Ascending aorta (tissue), 2 donors: Measurements from ENCODE around the gene LTA4H. TPM values are rescaled to one million over a fixed set of nuclear protein-coding genes. Genes with fewer than 3 reads are reported as not detected.

Experiments used
- DNase-seq, 2 donors: peaks; one replicate each; pipeline ENCODE4 v3.0.0-alpha.2; 2019; ENCODE audit warnings: low spot score in 2 of 2
- H3K27ac ChIP-seq, 2 donors: fragments of 200-600 bp; sonication (generic); one replicate each; pipeline ENCODE4 v1.5.1; 2016 to 2017; ENCODE audit warnings: mild to moderate bottlenecking in 1 of 2
- H3K27me3 ChIP-seq: fragments of 200-600 bp; sonication (generic); one replicate; pipeline ENCODE4 v1.5.1; 2017
- H3K36me3 ChIP-seq, 2 donors: fragments of 200-600 bp; sonication (generic); one replicate each; pipeline ENCODE4 v1.5.1; 2016
- H3K4me1 ChIP-seq, 2 donors: fragments of 200-600 bp; sonication (generic); one replicate each; pipeline ENCODE4 v1.5.1; 2016 to 2017; ENCODE audit warnings: mild to moderate bottlenecking in 1 of 2
- H3K4me3 ChIP-seq, 2 donors: fragments of 200-600 bp; sonication (generic); one replicate each; pipeline ENCODE4 v1.5.1; 2016 to 2017; ENCODE audit warnings: mild to moderate bottlenecking in 1 of 2
- H3K9me3 ChIP-seq, 2 donors: fragments of 200-600 bp; sonication (generic); one replicate each; pipeline ENCODE4 v1.5.1; 2016
- intact Hi-C: fragments of 100-400 bp; cut with DNase I; formaldehyde crosslinking; loops from one replicate; pipeline ENCODE4 v1.15.1; 2023
- total RNA-seq: library from RNA; depleted of rRNA; stranded (reverse); fragments of >200 nt; gene quantifications from one replicate; pipeline ENCODE4 v1.1.0, GENCODE V29; 2016
- TF ChIP-seq, protein P1 (sequence below), 3 experiments: fragments of 200-600 bp in 2 of 3; fragments of 450-650 bp in 1 of 3; sonication (generic) in 2 of 3; IDR thresholded peaks; one replicate each; pipeline ENCODE4 v1.5.1; 2016 to 2019; ENCODE audit warnings: antibody characterized with exemption in 3 of 3, mild to moderate bottlenecking in 1 of 3, moderate library complexity in 1 of 3

LTA4H gene
- total RNA-seq, 1 donor from 2014 or later: 47.3 TPM

DNA sequence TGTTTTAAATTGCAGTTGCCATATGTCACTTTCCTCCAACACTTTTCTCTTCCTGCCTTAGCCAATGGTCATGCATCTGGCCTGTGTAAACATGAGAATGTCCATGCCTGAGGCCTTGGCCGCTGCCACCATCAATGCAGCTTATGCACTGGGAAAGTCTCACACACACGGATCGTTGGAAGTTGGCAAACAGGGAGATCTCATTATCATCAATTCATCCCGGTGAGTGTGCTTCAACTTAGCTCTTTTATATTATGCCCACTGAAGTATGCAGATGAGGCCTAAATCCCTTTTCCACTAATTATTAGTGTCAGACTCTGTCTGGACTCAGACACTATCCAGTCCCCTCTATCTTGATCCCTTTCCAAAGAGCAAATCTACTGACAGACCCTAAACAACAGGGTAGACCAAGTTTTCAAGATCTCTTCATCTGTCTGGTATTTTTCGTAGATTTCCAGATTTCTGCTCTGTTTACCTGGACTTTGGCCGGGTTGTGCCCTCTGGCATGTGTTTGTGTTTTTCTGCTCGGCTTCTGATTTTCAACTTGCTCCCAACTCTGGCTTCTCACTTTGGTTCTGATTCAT lies 69.0 kb downstream of the LTA4H start:
- H3K4me1 ChIP-seq: no peaks in the 10 kb centered on the region
- no peaks in the 10 kb centered on the region for H3K27me3 ChIP-seq
- intact Hi-C loops: no loop called here
- H3K27ac ChIP-seq: no peak overlapping the region
- H3K36me3 ChIP-seq: no peaks in the 10 kb centered on the region
- TF ChIP-seq, protein P1, sequence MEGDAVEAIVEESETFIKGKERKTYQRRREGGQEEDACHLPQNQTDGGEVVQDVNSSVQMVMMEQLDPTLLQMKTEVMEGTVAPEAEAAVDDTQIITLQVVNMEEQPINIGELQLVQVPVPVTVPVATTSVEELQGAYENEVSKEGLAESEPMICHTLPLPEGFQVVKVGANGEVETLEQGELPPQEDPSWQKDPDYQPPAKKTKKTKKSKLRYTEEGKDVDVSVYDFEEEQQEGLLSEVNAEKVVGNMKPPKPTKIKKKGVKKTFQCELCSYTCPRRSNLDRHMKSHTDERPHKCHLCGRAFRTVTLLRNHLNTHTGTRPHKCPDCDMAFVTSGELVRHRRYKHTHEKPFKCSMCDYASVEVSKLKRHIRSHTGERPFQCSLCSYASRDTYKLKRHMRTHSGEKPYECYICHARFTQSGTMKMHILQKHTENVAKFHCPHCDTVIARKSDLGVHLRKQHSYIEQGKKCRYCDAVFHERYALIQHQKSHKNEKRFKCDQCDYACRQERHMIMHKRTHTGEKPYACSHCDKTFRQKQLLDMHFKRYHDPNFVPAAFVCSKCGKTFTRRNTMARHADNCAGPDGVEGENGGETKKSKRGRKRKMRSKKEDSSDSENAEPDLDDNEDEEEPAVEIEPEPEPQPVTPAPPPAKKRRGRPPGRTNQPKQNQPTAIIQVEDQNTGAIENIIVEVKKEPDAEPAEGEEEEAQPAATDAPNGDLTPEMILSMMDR (IDR thresholded peaks at IDR 0.05): no peak
- DNase-seq: no peak
- no peak overlapping the region for H3K4me3 ChIP-seq
- no peaks in the 10 kb centered on the region for H3K9me3 ChIP-seq

DNA sequence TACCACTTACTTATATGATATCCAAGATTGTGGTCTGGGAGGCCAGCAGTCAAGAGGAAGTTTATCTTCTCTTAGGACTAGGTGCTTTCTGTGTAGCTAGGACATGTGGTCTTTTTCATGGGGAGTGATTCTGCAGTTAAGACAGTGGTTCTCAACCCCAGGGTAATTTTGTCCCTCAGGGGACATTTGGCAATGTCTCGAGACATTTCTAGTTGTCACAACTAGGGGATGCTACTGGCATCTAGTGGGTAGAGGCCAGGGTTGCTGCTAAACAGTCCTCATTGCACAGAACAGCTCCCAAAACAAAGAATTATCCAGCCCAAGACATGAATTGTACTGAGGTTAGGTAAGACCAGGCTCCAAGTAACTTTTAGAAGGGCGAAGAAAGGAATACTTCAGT lies 72.3 kb downstream of the LTA4H start:
- Histone ChIP-seq H3K27ac (no peak overlapping the region), H3K9me3 (no peaks in the 10 kb centered on the region), H3K4me3 (no peak overlapping the region), H3K4me1 (no peaks in the 10 kb centered on the region), H3K36me3 (no peaks in the 10 kb centered on the region), H3K27me3 (no peaks in the 10 kb centered on the region)
- TF ChIP-seq, protein P1 (IDR thresholded peaks at IDR 0.05): no peak
- intact Hi-C loops: no loop called here
- DNase-seq: no peak

DNA sequence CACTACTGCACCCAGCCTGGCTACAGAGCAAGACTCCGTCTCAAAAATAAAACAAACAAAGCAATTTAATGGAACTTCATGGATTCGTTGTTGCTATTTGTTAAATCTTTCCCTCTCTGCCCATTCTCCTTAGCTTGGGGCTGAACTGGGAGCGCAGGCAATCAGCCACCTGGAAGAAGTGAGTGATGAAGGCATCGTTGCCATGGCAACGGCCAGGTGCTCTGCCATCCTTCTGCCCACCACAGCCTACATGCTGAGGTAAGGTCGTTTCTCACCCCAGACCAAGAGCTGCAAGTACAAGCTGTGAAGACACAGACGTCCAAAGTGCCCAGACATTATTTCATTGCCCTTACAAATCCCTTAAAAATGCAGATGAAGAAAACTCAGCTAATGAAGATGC lies 73.2 kb downstream of the LTA4H start:
- no peak for DNase-seq
- TF ChIP-seq, protein P1 (IDR thresholded peaks at IDR 0.05): no peak
- Histone ChIP-seq H3K36me3 (no peaks in the 10 kb centered on the region), H3K4me1 (no peaks in the 10 kb centered on the region), H3K9me3 (no peaks in the 10 kb centered on the region), H3K27ac (no peak overlapping the region), H3K27me3 (no peaks in the 10 kb centered on the region), H3K4me3 (no peak overlapping the region)
- intact Hi-C loops: no loop called here

DNA sequence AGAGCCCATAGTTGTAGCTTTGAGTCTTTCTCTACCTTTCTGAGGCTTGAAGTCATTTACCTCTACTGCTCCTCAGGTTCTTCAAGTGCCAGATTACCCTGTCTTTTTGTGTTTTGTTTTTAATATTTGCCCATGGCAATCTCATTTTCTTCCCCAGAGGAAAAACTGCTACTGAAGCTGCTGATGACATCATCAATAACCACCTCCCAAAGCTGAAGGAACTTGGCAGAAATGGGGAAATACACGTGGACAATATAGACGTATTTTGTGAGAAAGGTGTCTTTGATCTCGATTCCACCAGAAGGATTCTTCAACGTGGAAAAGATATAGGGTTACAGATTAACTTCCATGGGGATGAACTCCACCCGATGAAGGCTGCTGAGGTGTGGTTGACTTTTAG lies 75.1 kb downstream of the LTA4H start:
- intact Hi-C loops: no loop called here
- no peak overlapping the region for H3K27ac ChIP-seq
- no peak for DNase-seq

DNA sequence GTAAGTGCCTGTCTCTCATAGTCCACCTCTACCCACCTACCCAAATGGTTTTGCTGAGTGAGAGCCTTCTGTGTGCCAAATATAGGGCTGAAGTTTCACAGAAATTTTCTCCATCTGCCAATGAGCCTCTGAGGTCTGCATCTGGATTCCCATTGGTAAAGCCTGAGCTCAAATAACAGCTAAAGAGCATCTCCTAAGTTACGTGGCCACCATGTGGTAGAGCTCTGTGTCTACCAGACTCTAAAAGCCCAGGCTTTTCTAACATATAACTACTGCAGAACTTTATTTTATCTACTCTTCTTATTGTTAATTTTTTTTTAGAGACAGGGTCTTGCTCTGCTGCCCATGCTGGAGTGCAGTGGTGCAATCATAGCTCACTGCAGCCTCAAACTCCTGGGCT lies 76.3 kb downstream of the LTA4H start:
- no peak for DNase-seq
- H3K4me3 ChIP-seq: no peak overlapping the region
- no peaks in the 10 kb centered on the region for H3K9me3 ChIP-seq
- no peaks in the 10 kb centered on the region for H3K36me3 ChIP-seq
- no peaks in the 10 kb centered on the region for H3K4me1 ChIP-seq
- no peaks in the 10 kb centered on the region for H3K27me3 ChIP-seq
- intact Hi-C loops: no loop called here
- TF ChIP-seq, protein P1 (IDR thresholded peaks at IDR 0.05): no peak
- no peak overlapping the region for H3K27ac ChIP-seq

More for the DNA sequence above, 75.1 kb downstream of the LTA4H start:
- Histone ChIP-seq H3K4me1 (no peaks in the 10 kb centered on the region), H3K27me3 (no peaks in the 10 kb centered on the region), H3K4me3 (no peak overlapping the region), H3K9me3 (no peaks in the 10 kb centered on the region), H3K36me3 (no peaks in the 10 kb centered on the region)
- TF ChIP-seq, protein P1 (IDR thresholded peaks at IDR 0.05): no peak
